HG03558 (cell line): ENCODE results near the gene DGLUCY.
"Not testable (repeated sequence)": the region's sequence is repeated elsewhere in the genome, so short reads cannot be mapped to it uniquely, and the experiment has no call there.

ENCODE experiments used
- ATAC-seq: cut with Tn5 transposase; IDR thresholded peaks from one replicate; pipeline ENCODE4 v1.9.1; 2021; ENCODE audit warnings: moderate number of reproducible peaks; ENCODE audit not compliant: unreplicated experiment; ENCODE audit errors: extremely low read depth

The DGLUCY gene

GRCh38 chr14:91159906-91160305 is 46.0 kb downstream of the DGLUCY start:
- no peak for ATAC-seq

GRCh38 chr14:91163316-91163715 is 49.4 kb downstream of the DGLUCY start:
- ATAC-seq, result no peak

GRCh38 chr14:91164676-91165075 is 50.8 kb downstream of the DGLUCY start:
- no peak for ATAC-seq

GRCh38 chr14:91167380-91167770 is 53.5 kb downstream of the DGLUCY start:
- ATAC-seq, result no peak

- no peak for ATAC-seq
These were observed 56.1 kb downstream of the DGLUCY start for GRCh38 chr14:91169951-91170350.

- ATAC-seq, result no peak
These were observed 56.7 kb downstream of the DGLUCY start for GRCh38 chr14:91170504-91171121.

GRCh38 chr14:91171291-91171690 is 57.4 kb downstream of the DGLUCY start:
- ATAC-seq, result no peak

GRCh38 chr14:91173221-91173670 is 59.4 kb downstream of the DGLUCY start:
- no peak for ATAC-seq

GRCh38 chr14:91173904-91174303 is 60.0 kb downstream of the DGLUCY start:
- no peak for ATAC-seq

GRCh38 chr14:91175291-91176201 is 61.7 kb downstream of the DGLUCY start:
- ATAC-seq, result no peak

GRCh38 chr14:91177073-91178034 is 63.5 kb downstream of the DGLUCY start:
- ATAC-seq, result no peak

- no peak for ATAC-seq
These were observed 66.7 kb downstream of the DGLUCY start for GRCh38 chr14:91180611-91181010.

- not testable (repeated sequence) for ATAC-seq
These were observed 68.9 kb downstream of the DGLUCY start for GRCh38 chr14:91182753-91183152.

- ATAC-seq, result no peak
These were observed 70.7 kb downstream of the DGLUCY start for GRCh38 chr14:91184559-91184958.

GRCh38 chr14:91185721-91186120 is 71.8 kb downstream of the DGLUCY start:
- ATAC-seq, result no peak

- no peak for ATAC-seq
These were observed 72.7 kb downstream of the DGLUCY start for GRCh38 chr14:91186515-91187066.

GRCh38 chr14:91187271-91187670 is 73.4 kb downstream of the DGLUCY start:
- no peak for ATAC-seq

GRCh38 chr14:91190853-91191252 is 77.0 kb downstream of the DGLUCY start:
- ATAC-seq, result no peak

- ATAC-seq, result no peak
These were observed 79.2 kb downstream of the DGLUCY start for GRCh38 chr14:91193069-91193468.

GRCh38 chr14:91195881-91196280 is 82.0 kb downstream of the DGLUCY start:
- ATAC-seq, result no peak
